ENCODE data around the gene BCAS4.

DNA sequence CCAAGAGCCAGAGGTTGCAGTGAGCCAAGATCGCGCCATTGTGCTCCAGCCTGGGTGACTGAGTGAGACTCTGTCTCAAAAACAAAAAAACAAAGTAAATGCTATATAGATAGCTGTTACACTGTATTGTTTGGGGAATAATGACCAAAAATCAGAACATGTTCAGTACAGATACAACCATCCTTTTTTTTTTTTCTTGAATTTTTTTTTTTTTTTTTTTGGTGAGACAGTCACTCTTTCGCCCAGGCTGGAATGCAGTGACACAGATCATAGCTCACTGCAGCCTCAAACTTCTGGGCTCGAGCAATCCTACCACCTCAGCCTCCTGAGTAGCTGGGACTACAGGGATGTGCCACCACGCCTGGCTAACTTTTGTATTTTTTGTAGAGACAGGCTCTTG is 63.7 kb downstream of the BCAS4 start:
- TF ChIP-seq POLR2AphosphoS5 (IDR thresholded peaks at IDR 0.05): no peak
- no peak for TF ChIP-seq POLR2A (IDR thresholded peaks at IDR 0.05)

All from breast epithelium (tissue), 3 donors.